ENCODE measurements around the gene CDK5. TPM values are rescaled to one million over a fixed set of nuclear protein-coding genes. Genes with fewer than 3 reads are reported as not detected.

CDK5 gene
- total and polyA plus RNA-seq, 2 of the 13 experiments (the other 11 are each of a cell fraction or from before 2014, with no cell fraction given) = 16.4 to 21.3 TPM

DNA sequence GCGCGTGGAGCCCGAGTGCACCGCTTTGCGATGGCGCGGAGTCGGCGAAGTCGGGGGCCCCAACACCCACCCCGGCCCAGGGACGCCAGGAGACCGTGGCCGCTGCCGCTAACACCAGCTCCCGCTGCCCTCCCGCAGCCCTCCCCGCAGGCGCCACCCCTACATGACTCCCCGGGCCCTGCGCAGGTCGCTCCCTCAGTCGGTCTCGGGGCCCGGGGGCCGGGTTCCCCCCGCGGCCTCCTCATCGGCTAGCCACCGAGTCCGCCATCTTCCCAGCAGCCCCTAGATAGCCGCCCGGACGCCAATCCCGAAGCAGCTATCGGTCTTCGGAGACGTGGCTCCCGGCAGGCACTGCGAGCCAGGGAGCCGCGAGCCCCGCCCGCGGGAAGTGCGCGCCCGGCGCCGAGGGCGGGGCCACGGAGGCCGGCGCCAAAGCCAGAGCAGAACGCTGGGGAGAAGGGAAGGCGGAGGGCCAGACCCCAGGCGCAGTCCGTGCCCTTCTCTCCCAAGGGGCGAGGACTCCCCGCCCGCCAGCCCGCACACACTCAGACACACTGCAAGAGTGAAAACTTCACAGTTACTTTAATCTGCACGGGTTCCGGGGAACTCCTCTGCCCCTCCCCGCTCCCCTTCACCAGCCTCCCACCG, 22.9 kb upstream of the CDK5 start, which contains the start of gene FASTK (continued):
- TF ChIP-seq, protein P1, sequence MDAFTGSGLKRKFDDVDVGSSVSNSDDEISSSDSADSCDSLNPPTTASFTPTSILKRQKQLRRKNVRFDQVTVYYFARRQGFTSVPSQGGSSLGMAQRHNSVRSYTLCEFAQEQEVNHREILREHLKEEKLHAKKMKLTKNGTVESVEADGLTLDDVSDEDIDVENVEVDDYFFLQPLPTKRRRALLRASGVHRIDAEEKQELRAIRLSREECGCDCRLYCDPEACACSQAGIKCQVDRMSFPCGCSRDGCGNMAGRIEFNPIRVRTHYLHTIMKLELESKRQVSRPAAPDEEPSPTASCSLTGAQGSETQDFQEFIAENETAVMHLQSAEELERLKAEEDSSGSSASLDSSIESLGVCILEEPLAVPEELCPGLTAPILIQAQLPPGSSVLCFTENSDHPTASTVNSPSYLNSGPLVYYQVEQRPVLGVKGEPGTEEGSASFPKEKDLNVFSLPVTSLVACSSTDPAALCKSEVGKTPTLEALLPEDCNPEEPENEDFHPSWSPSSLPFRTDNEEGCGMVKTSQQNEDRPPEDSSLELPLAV (CRISPR knock-in tag; conservative IDR thresholded peaks at IDR 0.05; ENCODE audit: low read depth) = no peak
- TF ChIP-seq ASH2L (IDR thresholded peaks at IDR 0.05; ENCODE audit: insufficient read length, low read depth, low read length) = peak; percentile 84
- TF ChIP-seq ZNF20 (CRISPR knock-in tag; IDR thresholded peaks at IDR 0.05) = 0 out of 2 replicates have a peak, but pooled peaks have one; percentile 31
- no peak for TF ChIP-seq ZIK1 (CRISPR knock-in tag; IDR thresholded peaks at IDR 0.05; ENCODE audit: borderline replicate concordance, low read depth)
- peak; percentile 50; the same call in 1 of the 2 replicates for TF ChIP-seq ZNF792 (CRISPR knock-in tag; IDR thresholded peaks at IDR 0.05)
- TF ChIP-seq HNF1A (IDR thresholded peaks at IDR 0.05; ENCODE audit: low read depth) = no peak
- TF ChIP-seq HNF1A (CRISPR knock-in tag; IDR thresholded peaks at IDR 0.05; ENCODE audit: borderline replicate concordance) = peak; percentile 69; the same call in 1 of the 2 replicates
- peak; percentile 85 for TF ChIP-seq ZC3H13 (CRISPR knock-in tag; IDR thresholded peaks at IDR 0.05)
- no peak for TF ChIP-seq ZNF138 (CRISPR knock-in tag; IDR thresholded peaks at IDR 0.05; ENCODE audit: low read depth)
- TF ChIP-seq BCL6 (CRISPR knock-in tag; IDR thresholded peaks at IDR 0.05) = 0 out of 2 replicates have a peak, but pooled peaks have one; percentile 15
- TF ChIP-seq ISL2 (CRISPR knock-in tag; IDR thresholded peaks at IDR 0.05) = no peak
- peak; percentile 38; the same call in 1 of the 2 replicates for TF ChIP-seq ZNF605 (CRISPR knock-in tag; IDR thresholded peaks at IDR 0.05)
- TF ChIP-seq ZNF296 (CRISPR knock-in tag; conservative IDR thresholded peaks at IDR 0.05) = no peak
- TF ChIP-seq NFKB2 (CRISPR knock-in tag; IDR thresholded peaks at IDR 0.05; ENCODE audit: borderline replicate concordance) = peak; percentile 14; the same call in 1 of the 2 replicates
- no peak for TF ChIP-seq GPBP1L1 (CRISPR knock-in tag; IDR thresholded peaks at IDR 0.05)
- TF ChIP-seq PPARG (CRISPR knock-in tag; conservative IDR thresholded peaks at IDR 0.05) = peak; percentile 31; the same call in 1 of the 2 replicates
- TF ChIP-seq SRSF9 (IDR thresholded peaks at IDR 0.05; ENCODE audit: borderline replicate concordance, insufficient read depth, low read depth, low read length, poor library complexity, severe bottlenecking) = no peak
- TF ChIP-seq ZNF446 (CRISPR knock-in tag; IDR thresholded peaks at IDR 0.05) = peak; percentile 96
- TF ChIP-seq ZEB1 (IDR thresholded peaks at IDR 0.05; ENCODE audit: insufficient replicate concordance, low read depth) = no peak
- TF ChIP-seq PHB2 (IDR thresholded peaks at IDR 0.05; ENCODE audit: partially characterized antibody) = no peak
- no peak; the same call in 1 of the 2 replicates for TF ChIP-seq ZFP41 (CRISPR knock-in tag; IDR thresholded peaks at IDR 0.05; ENCODE audit: borderline replicate concordance)
- TF ChIP-seq TAF15 (IDR thresholded peaks at IDR 0.05; ENCODE audit: low read depth, low read length, poor library complexity, severe bottlenecking) = peak; percentile 31

All from HepG2 (cell line).